GM12892 (cell line): Measurements from ENCODE around the gene RSPH10B.
"Not testable (repeated sequence)": the region's sequence is repeated elsewhere in the genome, so short reads cannot be mapped to it uniquely, and the experiment has no call there.

Experiments
- POLR2A ChIP-seq: IDR thresholded peaks from 2 replicates; pipeline ENCODE4 v1.6.1; 2011; ENCODE audit warnings: low read depth, low read length, control low read depth
- POLR2AphosphoS5 ChIP-seq: IDR thresholded peaks from 2 replicates; pipeline ENCODE4 v1.6.1; 2011; ENCODE audit warnings: low read depth, low read length, control low read depth
- TAF1 ChIP-seq: IDR thresholded peaks from 2 replicates; pipeline ENCODE4 v1.6.1; 2011; ENCODE audit warnings: low read depth, mild to moderate bottlenecking, control low read depth, low read length, borderline replicate concordance

GRCh38 chr7:6007835-6008590, 37.5 kb upstream of the RSPH10B start:
- not testable (repeated sequence) for TF ChIP-seq POLR2A, POLR2AphosphoS5, TAF1
